T follicular helper cell (primary cell): ENCODE results near the gene GALNT11.
"Not testable (repeated sequence)": the region's sequence is repeated elsewhere in the genome, so short reads cannot be mapped to it uniquely, and the experiment has no call there.

Source experiments
- DNase-seq: peaks from one replicate; pipeline ENCODE4 v3.0.0-alpha.2; 2020; ENCODE audit warnings: low read depth

The GALNT11 gene

DNA sequence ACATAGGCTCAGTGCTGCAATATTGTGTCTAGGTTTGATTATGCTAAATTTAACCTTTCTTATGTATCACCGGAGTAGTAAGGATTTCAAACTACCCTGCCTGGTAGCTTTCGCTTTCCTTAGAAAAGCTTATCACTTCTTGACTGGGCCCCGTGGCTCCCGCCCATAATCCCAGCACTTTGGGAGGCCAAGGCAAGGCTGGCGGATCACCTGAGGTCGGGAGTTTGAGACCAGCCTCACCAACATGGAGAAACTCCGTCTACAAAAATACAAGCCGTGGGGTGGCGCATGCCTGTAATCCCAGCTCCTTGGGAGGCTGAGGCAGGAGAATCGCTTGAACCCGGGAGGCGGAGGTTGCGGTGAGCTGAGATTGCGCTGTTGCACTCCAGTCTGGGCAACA lies 49.9 kb downstream of the GALNT11 start:
- not testable (repeated sequence) for DNase-seq

- DNase-seq: no peak
Measured at GRCh38 chr7:152076324-152076821, 50.9 kb downstream of the GALNT11 start.

GRCh38 chr7:152076940-152077933 lies 51.8 kb downstream of the GALNT11 start:
- DNase-seq: no peak

- no peak for DNase-seq
Measured at GRCh38 chr7:152078025-152078424, 52.6 kb downstream of the GALNT11 start.

DNA sequence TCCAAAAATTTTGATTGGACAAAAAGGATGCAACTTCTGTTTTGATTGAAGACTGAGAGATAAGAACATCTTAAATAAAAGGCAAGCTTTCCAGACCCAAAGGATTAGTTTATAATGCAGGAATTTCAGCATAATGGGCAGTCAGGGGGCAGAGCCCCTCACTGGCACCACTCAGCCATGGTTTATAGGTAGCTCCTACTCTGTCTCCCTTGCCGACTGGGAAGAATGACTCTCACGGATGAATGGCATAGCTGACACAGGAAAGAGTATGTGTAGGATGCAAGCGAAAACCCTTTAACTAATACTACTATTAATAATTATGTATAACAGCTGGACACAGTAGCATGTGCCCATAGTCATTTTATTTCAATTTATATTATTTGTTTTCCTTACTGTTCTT lies 53.3 kb downstream of the GALNT11 start:
- no peak for DNase-seq

- DNase-seq: no peak
Measured at GRCh38 chr7:152081088-152081487, 55.6 kb downstream of the GALNT11 start.

- not testable (repeated sequence) for DNase-seq
Measured at GRCh38 chr7:152082073-152082721, 56.7 kb downstream of the GALNT11 start.

- no peak for DNase-seq
Measured at GRCh38 chr7:152085131-152085530, 59.7 kb downstream of the GALNT11 start.

- no peak for DNase-seq
Measured at GRCh38 chr7:152086513-152086912, 61.0 kb downstream of the GALNT11 start.

- no peak for DNase-seq
Measured at GRCh38 chr7:152089183-152089582, 63.7 kb downstream of the GALNT11 start.

DNA sequence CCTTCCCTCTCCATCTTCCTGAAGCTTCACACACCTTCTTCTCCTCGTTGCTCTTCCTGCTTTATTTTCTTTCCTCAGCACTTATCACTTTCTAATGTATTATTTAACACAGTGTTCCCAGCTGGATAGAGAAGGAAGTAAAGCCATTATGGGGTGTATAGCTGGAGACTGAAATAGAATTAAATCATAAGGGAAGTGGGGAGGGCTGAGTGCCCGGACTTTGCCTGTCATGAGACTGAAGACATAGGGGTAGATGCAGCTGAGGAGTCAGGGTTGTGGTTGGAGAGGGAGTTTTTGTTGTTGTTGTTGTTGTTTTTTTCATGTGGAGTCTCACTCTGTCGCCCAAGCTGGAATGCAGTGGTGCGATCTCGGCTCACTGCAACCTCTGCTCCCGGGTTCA lies 65.3 kb downstream of the GALNT11 start:
- no peak for DNase-seq

DNA sequence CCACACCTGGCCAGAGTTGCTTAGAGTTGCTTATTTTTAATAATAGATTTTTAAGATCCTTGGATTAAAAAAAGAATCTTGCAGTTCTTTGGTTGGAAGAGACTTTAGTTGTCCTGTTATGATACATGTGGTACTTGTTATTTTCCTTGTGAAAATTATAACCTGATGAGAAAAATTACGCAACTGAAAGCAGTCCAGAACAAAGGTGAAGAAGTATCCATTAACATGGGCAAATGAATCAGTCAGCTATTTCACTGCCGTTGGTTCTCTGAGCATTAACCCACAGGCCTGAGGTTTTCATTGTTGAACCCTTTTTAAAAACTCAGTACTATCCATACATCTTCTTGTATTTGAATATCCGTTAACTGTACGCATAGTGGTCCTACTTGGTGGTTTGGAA lies 68.2 kb downstream of the GALNT11 start:
- no peak for DNase-seq

DNA sequence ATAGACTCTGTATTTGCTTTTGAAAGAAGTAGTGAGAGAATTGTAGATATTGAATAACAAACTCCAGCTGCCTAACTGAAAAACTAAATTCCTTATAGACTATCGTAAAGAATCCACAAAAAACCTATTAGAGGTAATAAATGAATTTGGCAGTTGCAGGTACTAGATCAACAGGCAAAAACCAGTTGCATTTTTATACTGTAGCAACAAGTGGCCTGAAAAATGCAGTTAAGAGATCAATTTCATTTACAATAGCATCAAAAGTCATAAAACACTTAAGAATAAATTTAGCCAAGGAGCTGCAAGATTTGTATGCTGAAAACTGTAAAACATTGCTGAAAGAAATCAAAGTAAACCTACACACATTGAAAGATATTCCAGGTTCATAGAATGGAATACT lies 70.3 kb downstream of the GALNT11 start:
- DNase-seq: no peak

GRCh38 chr7:152097330-152097729 lies 71.9 kb downstream of the GALNT11 start:
- DNase-seq: no peak

GRCh38 chr7:152103066-152103465 lies 77.6 kb downstream of the GALNT11 start:
- no peak for DNase-seq

GRCh38 chr7:152103691-152104090 lies 78.2 kb downstream of the GALNT11 start:
- no peak for DNase-seq

DNA sequence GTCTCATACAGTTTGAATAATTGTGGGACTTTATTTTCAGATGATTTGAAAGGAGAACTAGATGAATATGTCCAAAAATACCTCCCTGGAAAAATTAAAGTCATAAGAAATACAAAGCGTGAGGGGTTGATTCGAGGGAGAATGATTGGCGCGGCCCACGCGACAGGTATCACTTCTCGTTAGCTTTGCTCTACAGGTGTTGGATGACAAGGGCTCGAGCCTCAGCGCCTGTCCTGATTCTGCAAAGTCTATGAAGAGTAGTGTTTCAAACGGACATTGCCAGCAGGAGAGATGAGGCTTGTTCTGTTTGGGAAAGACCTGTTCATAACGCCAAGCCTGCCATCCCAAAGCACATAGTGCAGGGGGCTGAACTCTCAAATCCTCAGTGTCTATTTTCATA lies 79.7 kb downstream of the GALNT11 start:
- no peak for DNase-seq

GRCh38 chr7:152106990-152107389 lies 81.5 kb downstream of the GALNT11 start:
- DNase-seq: no peak

DNA sequence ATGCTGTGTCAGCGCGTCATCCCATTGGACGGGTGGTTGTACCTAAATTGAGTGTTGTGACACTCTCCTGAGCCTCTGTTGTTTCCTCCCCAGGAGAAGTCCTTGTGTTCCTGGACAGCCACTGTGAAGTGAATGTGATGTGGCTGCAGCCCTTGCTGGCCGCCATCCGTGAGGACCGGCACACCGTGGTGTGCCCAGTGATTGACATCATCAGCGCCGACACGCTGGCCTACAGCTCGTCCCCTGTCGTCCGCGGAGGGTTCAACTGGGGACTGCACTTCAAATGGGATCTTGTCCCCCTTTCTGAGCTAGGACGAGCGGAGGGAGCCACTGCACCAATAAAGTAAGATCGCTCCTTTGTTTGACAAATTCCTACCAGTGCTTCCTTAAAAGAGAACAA lies 82.5 kb downstream of the GALNT11 start:
- no peak for DNase-seq

- no peak for DNase-seq
Measured at GRCh38 chr7:152108359-152108758, 82.9 kb downstream of the GALNT11 start.

GRCh38 chr7:152112829-152113228 lies 87.4 kb downstream of the GALNT11 start:
- DNase-seq: no peak

DNA sequence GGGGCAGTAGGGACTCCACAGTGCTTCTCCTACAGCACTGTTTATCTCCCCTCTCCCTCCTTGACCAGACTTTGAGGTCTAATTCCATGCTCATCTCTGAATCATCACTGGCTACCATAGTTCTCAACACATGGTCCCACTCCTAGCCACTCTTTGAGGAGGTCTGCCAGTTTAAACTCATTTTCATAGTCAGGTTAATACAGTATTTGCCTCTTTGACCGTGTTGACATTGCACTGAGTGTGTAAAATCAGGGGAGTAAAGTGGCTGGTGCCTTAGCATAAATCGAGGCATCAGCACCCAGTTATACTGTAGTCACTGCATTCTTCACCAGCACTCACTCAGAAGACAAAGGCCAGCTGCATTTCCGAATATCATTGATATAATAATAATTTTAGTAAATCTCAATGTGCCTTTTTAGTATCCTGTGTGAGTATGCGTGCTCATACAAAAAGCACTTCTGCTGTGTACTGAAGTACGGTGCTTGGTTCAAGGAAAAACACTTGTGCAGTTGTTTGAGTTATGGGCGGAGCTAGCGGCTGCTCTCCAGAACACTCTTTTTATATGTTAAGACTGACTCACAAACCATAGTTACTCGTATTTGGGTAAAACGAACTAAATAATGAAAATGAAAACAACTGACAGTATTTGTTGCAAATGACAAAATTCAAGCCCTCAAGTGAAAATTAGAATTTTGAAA lies 89.7 kb downstream of the GALNT11 start:
- DNase-seq: no peak
